Natural killer cell (primary cell): ENCODE data around the gene TMEM171. TPM values are rescaled to one million over a fixed set of nuclear protein-coding genes. Genes with fewer than 3 reads are reported as not detected.

Experiments
- ATAC-seq, 3 donors: fragments of 150-1000 bp in 2 of 3; fragments of 200-7000 bp in 1 of 3; cut with Tn5 transposase; 1 replicate in 1 of 3; 2 replicates in 2 of 3; pipeline ENCODE4 v1.10.0; 2021; ENCODE audit warnings: mild to moderate bottlenecking in 2 of 3, moderate library complexity in 2 of 3
- DNase-seq, 2 donors: peaks; one replicate each; pipeline versions ENCODE4 v3.0.0 to v3.0.0-alpha.2; 2013 to 2021; ENCODE audit warnings: mixed read lengths in 1 of 2
- H3K27ac ChIP-seq: one replicate; pipeline ENCODE4 v1.5.1; 2013; ENCODE audit warnings: mild to moderate bottlenecking, low read length
- H3K27me3 ChIP-seq: one replicate; pipeline ENCODE4 v1.6.1; 2013; ENCODE audit warnings: low read length; ENCODE audit not compliant: control insufficient read depth, insufficient read depth
- H3K36me3 ChIP-seq: one replicate; pipeline ENCODE4 v1.6.1; 2013; ENCODE audit warnings: low read length; ENCODE audit not compliant: control insufficient read depth, insufficient read depth
- H3K4me1 ChIP-seq: one replicate; pipeline ENCODE4 v1.6.1; 2013; ENCODE audit warnings: low read length; ENCODE audit not compliant: control insufficient read depth, insufficient read depth
- H3K4me3 ChIP-seq: one replicate; pipeline ENCODE4 v1.5.1; 2013; ENCODE audit warnings: low read length
- H3K9me3 ChIP-seq: one replicate; pipeline ENCODE4 v1.6.1; 2013; ENCODE audit warnings: low read length; ENCODE audit not compliant: control insufficient read depth, insufficient read depth
- H3K27ac Mint-ChIP-seq, 2 donors: one replicate each; pipeline ENCODE4 v1.8.0; 2022; ENCODE audit warnings: mild to moderate bottlenecking in 2 of 2, mixed read lengths in 2 of 2, moderate library complexity in 1 of 2
- H3K27me3 Mint-ChIP-seq, 2 donors: one replicate each; pipeline ENCODE4 v1.8.0; 2022; ENCODE audit warnings: low read depth in 2 of 2, mixed read lengths in 2 of 2
- H3K36me3 Mint-ChIP-seq: one replicate; pipeline ENCODE4 v1.8.0; 2022; ENCODE audit warnings: mixed read lengths
- H3K4me1 Mint-ChIP-seq, 2 donors: one replicate each; pipeline ENCODE4 v1.8.0; 2022; ENCODE audit warnings: mixed read lengths in 2 of 2
- H3K4me3 Mint-ChIP-seq: one replicate; pipeline ENCODE4 v1.8.0; 2022; ENCODE audit warnings: mild to moderate bottlenecking, moderate library complexity, mixed read lengths
- H3K9me3 Mint-ChIP-seq, 2 donors: one replicate each; pipeline ENCODE4 v1.8.0; 2022; ENCODE audit warnings: mixed read lengths in 2 of 2
- intact Hi-C: fragments of 100-400 bp; cut with micrococcal nuclease; formaldehyde crosslinking; loops from one replicate; pipeline ENCODE4 v1.14.2; 2022
- total RNA-seq, 4 donors: library from RNA; stranded (reverse); fragments of 120-200 nt in 1 of 4; gene quantifications; one replicate each; pipeline versions ENCODE4 v1.2.3 to v1.2.4, GENCODE V29; 2013 to 2022
- TF ChIP-seq, protein P1 (sequence below): fragments of 200-600 bp; IDR thresholded peaks from one replicate; pipeline ENCODE4 v1.8.0; 2022; ENCODE audit warnings: antibody characterized with exemption

TMEM171 gene
- total RNA-seq, 3 donors from 2014 or later (not counting 1 experiment from before 2014, with no cell fraction given): 0.42 to 2.1 (median 0.88) TPM

DNA sequence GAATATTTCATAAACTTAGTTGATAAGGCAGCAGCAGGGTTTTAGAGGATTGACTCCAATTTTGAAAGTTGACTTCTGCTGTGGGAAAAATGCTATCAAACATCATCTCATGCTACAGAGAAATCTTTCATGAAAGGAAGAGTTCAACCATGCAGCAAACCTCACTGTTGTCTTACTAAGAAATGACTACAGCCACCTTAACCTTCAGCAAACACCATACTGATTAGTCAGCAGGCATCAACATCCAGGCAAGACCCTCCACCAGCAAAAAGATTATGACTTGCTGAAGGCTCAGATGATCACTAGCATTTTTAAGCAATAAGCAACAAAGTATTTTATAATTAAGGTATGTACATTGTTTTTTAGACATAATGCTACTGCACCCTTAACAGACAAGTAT, 60.2 kb downstream of the TMEM171 start:
- Mint-ChIP-seq H3K9me3 (no peaks in the 10 kb centered on the region), H3K4me3 (no peak overlapping the region), H3K36me3 (no peaks in the 10 kb centered on the region), H3K4me1 (no peaks in the 10 kb centered on the region), H3K27ac (no peak overlapping the region), H3K27me3 (peaks cover 38 to 84% of the 10 kb centered on the region in 2 donors)
- H3K4me1 ChIP-seq: no peaks in the 10 kb centered on the region
- no peaks in the 10 kb centered on the region for H3K9me3 ChIP-seq
- TF ChIP-seq, protein P1, sequence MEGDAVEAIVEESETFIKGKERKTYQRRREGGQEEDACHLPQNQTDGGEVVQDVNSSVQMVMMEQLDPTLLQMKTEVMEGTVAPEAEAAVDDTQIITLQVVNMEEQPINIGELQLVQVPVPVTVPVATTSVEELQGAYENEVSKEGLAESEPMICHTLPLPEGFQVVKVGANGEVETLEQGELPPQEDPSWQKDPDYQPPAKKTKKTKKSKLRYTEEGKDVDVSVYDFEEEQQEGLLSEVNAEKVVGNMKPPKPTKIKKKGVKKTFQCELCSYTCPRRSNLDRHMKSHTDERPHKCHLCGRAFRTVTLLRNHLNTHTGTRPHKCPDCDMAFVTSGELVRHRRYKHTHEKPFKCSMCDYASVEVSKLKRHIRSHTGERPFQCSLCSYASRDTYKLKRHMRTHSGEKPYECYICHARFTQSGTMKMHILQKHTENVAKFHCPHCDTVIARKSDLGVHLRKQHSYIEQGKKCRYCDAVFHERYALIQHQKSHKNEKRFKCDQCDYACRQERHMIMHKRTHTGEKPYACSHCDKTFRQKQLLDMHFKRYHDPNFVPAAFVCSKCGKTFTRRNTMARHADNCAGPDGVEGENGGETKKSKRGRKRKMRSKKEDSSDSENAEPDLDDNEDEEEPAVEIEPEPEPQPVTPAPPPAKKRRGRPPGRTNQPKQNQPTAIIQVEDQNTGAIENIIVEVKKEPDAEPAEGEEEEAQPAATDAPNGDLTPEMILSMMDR: no peak
- DNase-seq: no peak
- H3K36me3 ChIP-seq: no peaks in the 10 kb centered on the region
- no peak overlapping the region for H3K4me3 ChIP-seq
- peaks cover 7% of the 10 kb centered on the region for H3K27me3 ChIP-seq
- ATAC-seq: no peak
- intact Hi-C loops: no loop called here
- no peak overlapping the region for H3K27ac ChIP-seq

Other genes starting within 250 kb of the TMEM171 start
- 10 to 100 TPM; 18.5 to 23.4 (median 22.7) TPM for gene FCHO2, start 164.5 kb upstream of the TMEM171 start, total RNA-seq
- gene TMEM174, start 52.6 kb downstream of the TMEM171 start, total RNA-seq: not detected